Panc1 (cell line): ENCODE measurements around the gene PAPPA. TPM values are rescaled to one million over a fixed set of nuclear protein-coding genes. Genes with fewer than 3 reads are reported as not detected.

Experiments used
- ATAC-seq: fragments of 200-7000 bp; cut with Tn5 transposase; 2 replicates; pipeline ENCODE4 v1.9.1; 2020; ENCODE audit warnings: mild to moderate bottlenecking, moderate library complexity
- BruUV-seq: library from RNA; stranded (reverse); fragments of 400-500 nt; replicated peaks from 2 replicates; lab custom pipeline; 2021; lab: Mats Ljungman, UMichigan
- CTCF ChIA-PET: fragments of 300-600 bp; sonication (Branson Sonifier 250); formaldehyde crosslinking; loops from one replicate; lab custom pipeline; 2022; ENCODE audit warnings: antibody characterized with exemption; lab: Charles Lee
- POLR2A ChIA-PET: fragments of 300-600 bp; sonication (Branson Sonifier 250); formaldehyde crosslinking; loops from one replicate; lab custom pipeline; 2022; ENCODE audit warnings: antibody characterized with exemption; lab: Charles Lee
- DNase-seq: peaks from one replicate; pipeline ENCODE4 v3.0.0-alpha.2; 2010; ENCODE audit warnings: low read depth, low spot score
- H3K27ac ChIP-seq: 2 replicates; pipeline ENCODE4 v1.5.1; 2011; ENCODE audit warnings: mild to moderate bottlenecking, low read length, inconsistent platforms
- H3K27me3 ChIP-seq: fragments of 200-500 bp; sonication (Bioruptor generic); 2 replicates; pipeline ENCODE4 v1.6.0; 2014; ENCODE audit warnings: low read length, inconsistent platforms; ENCODE audit not compliant: control insufficient read depth, insufficient read depth
- H3K36me3 ChIP-seq: fragments of 200-500 bp; sonication (Bioruptor generic); 2 replicates; pipeline ENCODE4 v1.5.1; 2014; ENCODE audit warnings: inconsistent platforms, mild to moderate bottlenecking, low read length, moderate library complexity; ENCODE audit not compliant: control insufficient read depth, insufficient read depth
- H3K4me1 ChIP-seq: 2 replicates; pipeline ENCODE4 v1.5.1; 2011; ENCODE audit warnings: inconsistent platforms, mild to moderate bottlenecking, low read length, moderate library complexity; ENCODE audit not compliant: control insufficient read depth, insufficient read depth
- H3K4me3 ChIP-seq, 2 experiments: 2 replicates each; pipeline ENCODE4 v1.5.1; 2011 to 2012; ENCODE audit warnings: low read depth in 2 of 2, low read length in 2 of 2, mild to moderate bottlenecking in 2 of 2, inconsistent platforms in 1 of 2, moderate library complexity in 1 of 2
- H3K9me3 ChIP-seq: fragments of 200-500 bp; sonication (Bioruptor generic); 2 replicates; pipeline ENCODE4 v1.5.1; 2014; ENCODE audit warnings: low read depth, mild to moderate bottlenecking, inconsistent platforms, low read length, moderate library complexity; ENCODE audit not compliant: control insufficient read depth, insufficient read depth
- CTCF ChIP-seq: fragments of 450-650 bp; IDR thresholded peaks from 2 replicates; pipeline ENCODE4 v1.5.1; 2017; ENCODE audit warnings: mild to moderate bottlenecking
- POLR2AphosphoS5 ChIP-seq: IDR thresholded peaks from 2 replicates; pipeline ENCODE4 v1.6.1; 2012; ENCODE audit warnings: mild to moderate bottlenecking, low read depth, low read length, moderate library complexity
- SIN3A ChIP-seq: IDR thresholded peaks from 2 replicates; pipeline ENCODE4 v1.6.1; 2012; ENCODE audit warnings: low read depth, mild to moderate bottlenecking, low read length, moderate library complexity, borderline replicate concordance; ENCODE audit not compliant: insufficient read depth
- TCF7L2 ChIP-seq: IDR thresholded peaks from 2 replicates; pipeline ENCODE4 v1.6.1; 2011; ENCODE audit warnings: mild to moderate bottlenecking, low read depth, low read length, inconsistent platforms
- in situ Hi-C: cut with HindIII; loops from 2 replicates; pipeline ENCODE4 v1.10.0; 2016; ENCODE audit warnings: low sequenced_read_pairs, low pct_unique_long_range_greater_than_20kb
- intact Hi-C: fragments of 100-400 bp; cut with micrococcal nuclease; formaldehyde crosslinking; loops from one replicate; pipeline ENCODE4 v1.10.0; 2022; ENCODE audit not compliant: unreplicated experiment
- total RNA-seq: library from RNA; stranded (reverse); gene quantifications from one replicate; pipeline ENCODE4 v1.2.1, GENCODE V29; 2021; ENCODE audit not compliant: unreplicated experiment
- TF ChIP-seq, protein P1 (sequence below), 2 experiments: IDR thresholded peaks; 2 replicates each; pipeline ENCODE4 v1.6.1; 2011 to 2012; ENCODE audit warnings: low read depth in 2 of 2, control low read depth in 1 of 2, low read length in 1 of 2, mild to moderate bottlenecking in 1 of 2, moderate library complexity in 1 of 2; ENCODE audit not compliant: insufficient read depth in 1 of 2

Gene PAPPA
- total RNA-seq, 1 experiment from 2014 or later, result 1.2 TPM

GRCh38 chr9:116422119-116422979 lies 268.8 kb downstream of the PAPPA start:
- no TSS peak for BruUV-seq
- no peaks in the 10 kb centered on the region for H3K9me3 ChIP-seq
- no peak for DNase-seq
- ATAC-seq, result no peak
- H3K27me3 ChIP-seq, result no peaks in the 10 kb centered on the region
- ChIA-PET POLR2A (no interaction called here), CTCF (no interaction called here)
- in situ Hi-C loops (no loop called here), intact Hi-C loops (no loop called here)
- TF ChIP-seq CTCF (no peak), POLR2AphosphoS5 (no peak), SIN3A (no peak), TCF7L2 (no peak)
- TF ChIP-seq, protein P1, sequence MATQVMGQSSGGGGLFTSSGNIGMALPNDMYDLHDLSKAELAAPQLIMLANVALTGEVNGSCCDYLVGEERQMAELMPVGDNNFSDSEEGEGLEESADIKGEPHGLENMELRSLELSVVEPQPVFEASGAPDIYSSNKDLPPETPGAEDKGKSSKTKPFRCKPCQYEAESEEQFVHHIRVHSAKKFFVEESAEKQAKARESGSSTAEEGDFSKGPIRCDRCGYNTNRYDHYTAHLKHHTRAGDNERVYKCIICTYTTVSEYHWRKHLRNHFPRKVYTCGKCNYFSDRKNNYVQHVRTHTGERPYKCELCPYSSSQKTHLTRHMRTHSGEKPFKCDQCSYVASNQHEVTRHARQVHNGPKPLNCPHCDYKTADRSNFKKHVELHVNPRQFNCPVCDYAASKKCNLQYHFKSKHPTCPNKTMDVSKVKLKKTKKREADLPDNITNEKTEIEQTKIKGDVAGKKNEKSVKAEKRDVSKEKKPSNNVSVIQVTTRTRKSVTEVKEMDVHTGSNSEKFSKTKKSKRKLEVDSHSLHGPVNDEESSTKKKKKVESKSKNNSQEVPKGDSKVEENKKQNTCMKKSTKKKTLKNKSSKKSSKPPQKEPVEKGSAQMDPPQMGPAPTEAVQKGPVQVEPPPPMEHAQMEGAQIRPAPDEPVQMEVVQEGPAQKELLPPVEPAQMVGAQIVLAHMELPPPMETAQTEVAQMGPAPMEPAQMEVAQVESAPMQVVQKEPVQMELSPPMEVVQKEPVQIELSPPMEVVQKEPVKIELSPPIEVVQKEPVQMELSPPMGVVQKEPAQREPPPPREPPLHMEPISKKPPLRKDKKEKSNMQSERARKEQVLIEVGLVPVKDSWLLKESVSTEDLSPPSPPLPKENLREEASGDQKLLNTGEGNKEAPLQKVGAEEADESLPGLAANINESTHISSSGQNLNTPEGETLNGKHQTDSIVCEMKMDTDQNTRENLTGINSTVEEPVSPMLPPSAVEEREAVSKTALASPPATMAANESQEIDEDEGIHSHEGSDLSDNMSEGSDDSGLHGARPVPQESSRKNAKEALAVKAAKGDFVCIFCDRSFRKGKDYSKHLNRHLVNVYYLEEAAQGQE (IDR thresholded peaks at IDR 0.05; ENCODE audit: insufficient read depth in 1 of 2, low read depth in 2 of 2, low read length in 1 of 2), result no peak
- no peaks in the 10 kb centered on the region for H3K4me1 ChIP-seq
- no peaks in the 10 kb centered on the region for H3K36me3 ChIP-seq
- H3K27ac ChIP-seq, result no peak overlapping the region
- no peak overlapping the region for H3K4me3 ChIP-seq

GRCh38 chr9:116423149-116423548 lies 269.6 kb downstream of the PAPPA start:
- intact Hi-C loops, result no loop called here
- H3K27ac ChIP-seq, result no peak overlapping the region
- no peaks in the 10 kb centered on the region for H3K36me3 ChIP-seq
- TF ChIP-seq SIN3A (no peak), TCF7L2 (no peak), POLR2AphosphoS5 (no peak), CTCF (no peak)
- TF ChIP-seq, protein P1 (IDR thresholded peaks at IDR 0.05; ENCODE audit: insufficient read depth in 1 of 2, low read depth in 2 of 2, low read length in 1 of 2), result no peak
- CTCF ChIA-PET, result no interaction called here
- no peak overlapping the region for H3K4me3 ChIP-seq
- DNase-seq (no peak), ATAC-seq (no peak)
- no TSS peak for BruUV-seq
- in situ Hi-C loops, result no loop called here
- no peaks in the 10 kb centered on the region for H3K9me3 ChIP-seq
- H3K27me3 ChIP-seq, result no peaks in the 10 kb centered on the region
- H3K4me1 ChIP-seq, result no peaks in the 10 kb centered on the region
- POLR2A ChIA-PET, result no interaction called here
